Loucy (cell line): ENCODE results near the gene EFCAB9.

Source experiments
- H2AFZ ChIP-seq: fragments of 200-600 bp; sonication (generic); 2 replicates; pipeline ENCODE4 v1.6.0; 2016; ENCODE audit warnings: antibody characterized with exemption, mild to moderate bottlenecking, low read length, moderate library complexity
- H3F3A ChIP-seq: fragments of 200-600 bp; 2 replicates; pipeline ENCODE4 v1.6.0; 2016; ENCODE audit warnings: antibody characterized with exemption, low read depth, mild to moderate bottlenecking
- H3K27me3 ChIP-seq: fragments of 200-600 bp; sonication (generic); 2 replicates; pipeline ENCODE4 v1.6.1; 2014; ENCODE audit warnings: low read length, mild to moderate bottlenecking; ENCODE audit not compliant: insufficient read depth, poor library complexity, severe bottlenecking
- H3K36me3 ChIP-seq: fragments of 200-600 bp; sonication (generic); 2 replicates; pipeline ENCODE4 v1.6.1; 2016; ENCODE audit warnings: low read length; ENCODE audit not compliant: insufficient read depth
- H3K4me1 ChIP-seq: fragments of 200-600 bp; sonication (generic); 2 replicates; pipeline ENCODE4 v1.5.1; 2014; ENCODE audit warnings: low read length, mild to moderate bottlenecking; ENCODE audit not compliant: insufficient read depth, poor library complexity, severe bottlenecking
- H3K4me2 ChIP-seq: fragments of 200-600 bp; sonication (generic); 2 replicates; pipeline ENCODE4 v1.6.0; 2014; ENCODE audit warnings: antibody characterized with exemption, low read length, low read depth, mild to moderate bottlenecking; ENCODE audit not compliant: poor library complexity, severe bottlenecking
- H3K4me3 ChIP-seq: fragments of 200-600 bp; sonication (generic); 2 replicates; pipeline ENCODE4 v1.5.1; 2014; ENCODE audit warnings: low read length, mild to moderate bottlenecking, mixed read lengths; ENCODE audit not compliant: poor library complexity, severe bottlenecking
- H3K79me2 ChIP-seq: fragments of 200-600 bp; sonication (generic); 2 replicates; pipeline ENCODE4 v1.6.1; 2014; ENCODE audit warnings: low read length; ENCODE audit not compliant: insufficient read depth
- H3K9ac ChIP-seq: fragments of 200-600 bp; sonication (generic); 2 replicates; pipeline ENCODE4 v1.6.0; 2014; ENCODE audit warnings: mild to moderate bottlenecking, low read depth, low read length, moderate library complexity; ENCODE audit not compliant: poor library complexity, severe bottlenecking
- H3K9me2 ChIP-seq: fragments of 200-600 bp; sonication (generic); replicated peaks from 2 replicates; pipeline ENCODE4 v1.6.1; 2016; ENCODE audit warnings: low read depth, low read length, mixed read lengths
- H3K9me3 ChIP-seq: fragments of 200-600 bp; sonication (generic); 2 replicates; pipeline ENCODE4 v1.6.1; 2014; ENCODE audit warnings: mild to moderate bottlenecking, antibody characterized with exemption, low read length, low read depth; ENCODE audit not compliant: insufficient read depth
- H4K20me1 ChIP-seq: fragments of 200-600 bp; sonication (generic); 2 replicates; pipeline ENCODE4 v1.6.0; 2014; ENCODE audit warnings: antibody characterized with exemption, low read length, mild to moderate bottlenecking; ENCODE audit not compliant: insufficient read depth, poor library complexity, severe bottlenecking
- EZH2phosphoT487 ChIP-seq: fragments of 200-600 bp; IDR thresholded peaks from 2 replicates; pipeline ENCODE4 v1.6.1; 2018; ENCODE audit warnings: antibody characterized with exemption, mild to moderate bottlenecking, moderate library complexity, borderline replicate concordance
- TF ChIP-seq, protein P1 (sequence below): fragments of 200-600 bp; sonication (generic); conservative IDR thresholded peaks from 2 replicates; pipeline ENCODE4 v1.5.1; 2014; ENCODE audit warnings: mild to moderate bottlenecking, antibody characterized with exemption, low read length

Gene EFCAB9

DNA sequence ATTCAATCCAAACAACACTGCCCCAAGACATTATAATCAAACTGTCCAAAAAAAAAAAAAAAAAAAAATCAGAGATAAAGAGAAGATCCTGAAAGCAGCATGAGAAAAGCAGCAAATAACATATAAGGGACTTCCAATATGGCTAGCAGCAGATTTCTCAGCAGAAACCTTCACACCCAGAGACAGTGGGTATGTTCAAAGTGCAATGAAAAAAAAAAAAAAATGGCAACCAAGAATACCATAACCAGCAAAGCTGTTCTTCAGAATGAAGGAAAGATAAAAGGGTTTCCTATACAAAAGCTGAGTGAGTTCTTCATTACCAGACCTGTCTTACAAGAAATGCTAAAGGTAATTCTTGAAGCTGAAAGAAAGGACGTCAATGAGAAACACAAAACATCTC, 57.4 kb downstream of the EFCAB9 start:
- Histone ChIP-seq H3K4me1 (no peaks in the 10 kb centered on the region), H3K79me2 (peaks cover 7% of the 10 kb centered on the region; the same call in 1 of the 2 replicates), H3K4me3 (no peak overlapping the region), H4K20me1 (no peaks in the 10 kb centered on the region), H3F3A (no peaks in the 10 kb centered on the region), H2AFZ (no peak overlapping the region), H3K36me3 (peaks cover 6% of the 10 kb centered on the region; the same call in 1 of the 2 replicates), H3K9ac (no peak overlapping the region), H3K9me2 (no peaks in the 10 kb centered on the region), H3K9me3 (no peaks in the 10 kb centered on the region; the same call in 1 of the 2 replicates), H3K27me3 (no peaks in the 10 kb centered on the region), H3K4me2 (no peak overlapping the region)
- TF ChIP-seq EZH2phosphoT487, result no peak
- TF ChIP-seq, protein P1, sequence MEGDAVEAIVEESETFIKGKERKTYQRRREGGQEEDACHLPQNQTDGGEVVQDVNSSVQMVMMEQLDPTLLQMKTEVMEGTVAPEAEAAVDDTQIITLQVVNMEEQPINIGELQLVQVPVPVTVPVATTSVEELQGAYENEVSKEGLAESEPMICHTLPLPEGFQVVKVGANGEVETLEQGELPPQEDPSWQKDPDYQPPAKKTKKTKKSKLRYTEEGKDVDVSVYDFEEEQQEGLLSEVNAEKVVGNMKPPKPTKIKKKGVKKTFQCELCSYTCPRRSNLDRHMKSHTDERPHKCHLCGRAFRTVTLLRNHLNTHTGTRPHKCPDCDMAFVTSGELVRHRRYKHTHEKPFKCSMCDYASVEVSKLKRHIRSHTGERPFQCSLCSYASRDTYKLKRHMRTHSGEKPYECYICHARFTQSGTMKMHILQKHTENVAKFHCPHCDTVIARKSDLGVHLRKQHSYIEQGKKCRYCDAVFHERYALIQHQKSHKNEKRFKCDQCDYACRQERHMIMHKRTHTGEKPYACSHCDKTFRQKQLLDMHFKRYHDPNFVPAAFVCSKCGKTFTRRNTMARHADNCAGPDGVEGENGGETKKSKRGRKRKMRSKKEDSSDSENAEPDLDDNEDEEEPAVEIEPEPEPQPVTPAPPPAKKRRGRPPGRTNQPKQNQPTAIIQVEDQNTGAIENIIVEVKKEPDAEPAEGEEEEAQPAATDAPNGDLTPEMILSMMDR, result no peak

DNA sequence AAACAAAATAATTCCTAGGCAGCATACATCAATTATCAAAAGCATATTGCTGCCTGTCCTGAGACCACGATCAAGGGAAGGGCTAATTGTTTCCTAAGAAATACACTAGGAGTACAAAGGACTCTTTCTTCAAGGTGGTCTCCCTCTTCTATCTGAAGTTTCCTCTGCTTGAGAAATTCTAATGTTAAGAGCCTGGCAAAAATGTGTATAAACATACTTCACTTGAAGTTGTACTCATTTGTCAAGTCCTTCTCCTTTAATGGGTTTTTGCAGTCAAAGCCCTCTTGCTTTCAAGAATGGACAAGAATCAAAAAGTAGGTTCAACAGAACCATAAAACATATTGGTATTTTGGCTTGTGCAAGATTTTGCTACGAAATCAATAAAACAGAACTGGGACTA, 58.5 kb downstream of the EFCAB9 start:
- H3K4me2 ChIP-seq, result no peak overlapping the region
- H3K9ac ChIP-seq, result no peak overlapping the region
- no peak overlapping the region for H2AFZ ChIP-seq
- H4K20me1 ChIP-seq, result no peaks in the 10 kb centered on the region
- H3K79me2 ChIP-seq, result 0 out of 2 replicates have a peak, but pooled peaks cover 2% of the 10 kb centered on the region
- TF ChIP-seq EZH2phosphoT487, result no peak
- TF ChIP-seq, protein P1, result no peak
- H3K36me3 ChIP-seq, result peaks cover 6% of the 10 kb centered on the region; the same call in 1 of the 2 replicates
- H3F3A ChIP-seq, result no peaks in the 10 kb centered on the region
- H3K4me3 ChIP-seq, result no peak overlapping the region
- no peaks in the 10 kb centered on the region for H3K9me2 ChIP-seq
- no peaks in the 10 kb centered on the region; the same call in 1 of the 2 replicates for H3K9me3 ChIP-seq
- H3K4me1 ChIP-seq, result no peaks in the 10 kb centered on the region
- no peaks in the 10 kb centered on the region for H3K27me3 ChIP-seq
